ENCODE data around the gene MT1A. TPM values are rescaled to one million over a fixed set of nuclear protein-coding genes. Genes with fewer than 3 reads are reported as not detected.

MT1A gene
- total and polyA plus RNA-seq, 2 donors (not counting 3 experiments of a cell fraction or from before 2014, with no cell fraction given), result 6.5 to 8.4 TPM

- POLR2A ChIA-PET, result no interaction called here
- Histone ChIP-seq H3K27me3 (ENCODE audit: control insufficient read depth in 2 of 2, insufficient read depth in 2 of 2, low read length in 2 of 2) (peaks cover 25 to 28% of the 10 kb centered on the region in 2 experiments), H3K36me3 (ENCODE audit: control insufficient read depth in 2 of 2, extremely low read depth in 1 of 2, insufficient read depth in 2 of 2, low read length in 2 of 2) (no peaks in the 10 kb centered on the region)
Observed at GRCh38 chr16:56631832-56632155, 6.7 kb upstream of the MT1A start.

More at GRCh38 chr16:56631832-56632155, 6.7 kb upstream of the MT1A start:
- dilution Hi-C loops (cut with MboI; ENCODE audit: extremely low pct_ligation_motif_present, low sequenced_read_pairs), result no loop called here
- Histone ChIP-seq H3K4me1 (ENCODE audit: control insufficient read depth, extremely low read depth, insufficient read depth, low read length) (peaks cover 20% of the 10 kb centered on the region), H3K9me1 (replicated peaks; ENCODE audit: control insufficient read depth, extremely low read depth, insufficient read depth, low read length) (no peaks in the 10 kb centered on the region), H3K4me2 (ENCODE audit: insufficient read depth, low read length) (peak overlapping the region; percentile 83), H3K79me2 (ENCODE audit: control insufficient read depth, insufficient read depth, low read length) (no peaks in the 10 kb centered on the region), H4K20me1 (replicated peaks; ENCODE audit: control insufficient read depth, extremely low read depth, insufficient read depth, low read length) (no peaks in the 10 kb centered on the region), H2AFZ (ENCODE audit: low read depth, low read length) (peak overlapping the region; percentile 61), H3K4me3 (replicated peaks in 1 of 3; ENCODE audit: insufficient read depth in 1 of 3, low read depth in 1 of 3, low read length in 3 of 3) (peak overlapping the region in 2 of 3 experiments; percentile 2 to 42), H3K9ac (replicated peaks; ENCODE audit: extremely low read depth, insufficient read depth, low read length) (no peak overlapping the region), H3K27ac (ENCODE audit: insufficient read depth, low read depth, low read length) (no peak overlapping the region), H3K9me3 (replicated peaks; ENCODE audit: control insufficient read depth, insufficient read depth, low read length) (no peaks in the 10 kb centered on the region)
- BruUV-seq (replicated peaks), result no TSS peak
- CTCF ChIA-PET, result interaction anchor here (1.0 to 2.5 kb wide), 3 partner anchors 28 to 39 kb away, joined by 3 to 14 read pairs (median 6); no protein-coding TSS in a partner anchor
- TF ChIP-seq GATA2 (IDR thresholded peaks at IDR 0.05; ENCODE audit: insufficient read depth, insufficient read length, low read depth, low read length) (no peak), EZH2 (IDR thresholded peaks at IDR 0.05; ENCODE audit: borderline replicate concordance, low read depth, low read length, severe bottlenecking) (no peak), MAX (IDR thresholded peaks at IDR 0.05; ENCODE audit: insufficient read depth, insufficient read length) (no peak), CTCF (IDR thresholded peaks at IDR 0.05; ENCODE audit: extremely low read depth in 1 of 2, insufficient read depth in 1 of 2, low read depth in 1 of 2, low read length in 2 of 2) (no peak), FOS (IDR thresholded peaks at IDR 0.05; ENCODE audit: borderline replicate concordance, insufficient read depth, low read length) (no peak), POLR2AphosphoS5 (IDR thresholded peaks at IDR 0.05; ENCODE audit: insufficient read depth, low read depth, low read length) (no peak), POLR2A (IDR thresholded peaks at IDR 0.05; ENCODE audit: low read depth, low read length) (no peak), JUN (IDR thresholded peaks at IDR 0.05; ENCODE audit: borderline replicate concordance, insufficient read depth, insufficient read length, low read depth) (no peak), MYC (IDR thresholded peaks at IDR 0.05; ENCODE audit: low read depth, low read length) (no peak)
- intact Hi-C loops (cut with micrococcal nuclease), result no loop called here
- no peak for DNase-seq (ENCODE audit: low read depth, low spot score)
- FAIRE-seq, result no peak
